NCI-H748 treated with DMSO at 0.1 percent for 48 hours (cell line): ENCODE data around the gene NT5DC2.
"Not testable (repeated sequence)": the region's sequence is repeated elsewhere in the genome, so short reads cannot be mapped to it uniquely, and the experiment has no call there.

ENCODE experiments used
- DNase-seq: peaks from one replicate; lab custom pipeline; 2025; lab: John Stamatoyannopoulos, UW

Gene NT5DC2

GRCh38 chr3:52537165-52537620 is 3.5 kb upstream of the NT5DC2 start:
- DNase-seq, result no peak

GRCh38 chr3:52536369-52537164 is 2.9 kb upstream of the NT5DC2 start, which contains the start of gene UQCC5:
Gene UQCC5, plus strand, starts transcription at chr3:52536605. Its CDS starts 151 bp downstream, at chr3:52536756.
- peak; percentile 86 for DNase-seq

- DNase-seq, result no peak
Observed at GRCh38 chr3:52536112-52536368, 2.4 kb upstream of the NT5DC2 start.

GRCh38 chr3:52535411-52536111 is 1.9 kb upstream of the NT5DC2 start:
- no peak for DNase-seq

GRCh38 chr3:52534281-52535183 is 875 bp upstream of the NT5DC2 start:
- peak; percentile 29 for DNase-seq

GRCh38 chr3:52532838-52533622 is 627 bp downstream of the NT5DC2 start:
- no peak for DNase-seq

- DNase-seq, result no peak
Observed at GRCh38 chr3:52532517-52532837, 1.2 kb downstream of the NT5DC2 start.

- DNase-seq, result no peak
Observed at GRCh38 chr3:52531860-52532516, 1.7 kb downstream of the NT5DC2 start.

- DNase-seq, result no peak
Observed at GRCh38 chr3:52530918-52531826, 2.5 kb downstream of the NT5DC2 start.

GRCh38 chr3:52529376-52530333 is 4.0 kb downstream of the NT5DC2 start:
- no peak for DNase-seq

GRCh38 chr3:52528586-52529375 is 4.9 kb downstream of the NT5DC2 start:
- DNase-seq, result no peak

GRCh38 chr3:52527732-52528585 is 5.7 kb downstream of the NT5DC2 start:
- DNase-seq, result no peak

GRCh38 chr3:52527039-52527731 is 6.5 kb downstream of the NT5DC2 start:
- no peak for DNase-seq

GRCh38 chr3:52526671-52527038 is 7.0 kb downstream of the NT5DC2 start:
- not testable (repeated sequence) for DNase-seq

GRCh38 chr3:52525680-52526561 is 7.7 kb downstream of the NT5DC2 start:
- no peak for DNase-seq
